H1 (cell line): ENCODE data around the gene ZNF316.

ENCODE experiments used
- EP300 ChIP-seq, 2 experiments: IDR thresholded peaks; 1 replicate in 1 of 2; 2 replicates in 1 of 2; pipeline ENCODE4 v1.6.1; 2011 to 2012; ENCODE audit warnings: low read depth in 2 of 2, low read length in 2 of 2, mild to moderate bottlenecking in 2 of 2, borderline replicate concordance in 1 of 2, inconsistent platforms in 1 of 2, moderate library complexity in 1 of 2
- EZH2 ChIP-seq: fragments of 200-600 bp; sonication (generic); IDR thresholded peaks from 2 replicates; pipeline ENCODE4 v1.7.1; 2012; ENCODE audit warnings: low read depth, mild to moderate bottlenecking, moderate library complexity, low read length, inconsistent platforms; ENCODE audit not compliant: severe bottlenecking
- GTF2F1 ChIP-seq: IDR thresholded peaks from 2 replicates; pipeline ENCODE4 v1.6.1; 2012; ENCODE audit warnings: low read depth, low read length, improper control_type of control experiment, borderline replicate concordance
- POLR2A ChIP-seq, 2 experiments: IDR thresholded peaks; 1 replicate in 1 of 2; 2 replicates in 1 of 2; pipeline ENCODE4 v1.6.1; 2011; ENCODE audit warnings: low read depth in 2 of 2, low read length in 2 of 2, mild to moderate bottlenecking in 2 of 2; ENCODE audit errors: control extremely low read depth in 1 of 2
- POLR2AphosphoS5 ChIP-seq: IDR thresholded peaks from 2 replicates; pipeline ENCODE4 v1.6.1; 2011; ENCODE audit warnings: low read depth, low read length
- TF ChIP-seq, protein P1 (sequence below), 3 experiments: IDR thresholded peaks; 1 replicate in 2 of 3; 2 replicates in 1 of 3; pipeline versions ENCODE4 v1.5.1 to v1.6.1; 2011; ENCODE audit warnings: low read length in 3 of 3, mild to moderate bottlenecking in 3 of 3, inconsistent platforms in 2 of 3, low read depth in 1 of 3, moderate library complexity in 1 of 3; ENCODE audit not compliant: insufficient read depth in 1 of 3; ENCODE audit errors: control extremely low read depth in 1 of 3

DNA sequence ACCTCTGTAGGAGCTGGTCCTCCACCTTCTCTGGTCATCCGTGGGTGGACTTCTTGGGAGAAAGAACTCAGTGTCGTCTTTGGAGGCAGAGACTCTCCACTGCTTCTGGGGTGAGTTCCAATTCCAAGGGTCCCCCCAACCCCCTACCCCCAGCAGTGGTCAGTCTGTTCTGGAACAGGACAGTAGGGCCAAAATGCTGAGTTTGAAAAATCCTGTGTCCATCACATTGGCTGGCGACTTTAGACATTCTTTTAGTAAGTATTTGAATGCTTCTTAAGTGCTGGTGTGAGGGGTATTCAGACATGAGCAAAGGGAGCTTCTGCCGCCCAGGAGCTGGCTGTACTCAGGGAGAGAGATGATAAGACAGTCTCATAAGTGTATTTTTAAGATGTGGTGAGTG lies 1.9 kb downstream of the ZNF316 start:
- TF ChIP-seq POLR2AphosphoS5 (no peak), EZH2 (no peak), EP300 (IDR thresholded peaks at IDR 0.05; ENCODE audit: borderline replicate concordance in 1 of 2, low read depth in 2 of 2, low read length in 2 of 2) (no peak), POLR2A (IDR thresholded peaks at IDR 0.05; ENCODE audit: control extremely low read depth in 1 of 2, low read depth in 2 of 2, low read length in 2 of 2) (no peak), GTF2F1 (no peak)
- TF ChIP-seq, protein P1, sequence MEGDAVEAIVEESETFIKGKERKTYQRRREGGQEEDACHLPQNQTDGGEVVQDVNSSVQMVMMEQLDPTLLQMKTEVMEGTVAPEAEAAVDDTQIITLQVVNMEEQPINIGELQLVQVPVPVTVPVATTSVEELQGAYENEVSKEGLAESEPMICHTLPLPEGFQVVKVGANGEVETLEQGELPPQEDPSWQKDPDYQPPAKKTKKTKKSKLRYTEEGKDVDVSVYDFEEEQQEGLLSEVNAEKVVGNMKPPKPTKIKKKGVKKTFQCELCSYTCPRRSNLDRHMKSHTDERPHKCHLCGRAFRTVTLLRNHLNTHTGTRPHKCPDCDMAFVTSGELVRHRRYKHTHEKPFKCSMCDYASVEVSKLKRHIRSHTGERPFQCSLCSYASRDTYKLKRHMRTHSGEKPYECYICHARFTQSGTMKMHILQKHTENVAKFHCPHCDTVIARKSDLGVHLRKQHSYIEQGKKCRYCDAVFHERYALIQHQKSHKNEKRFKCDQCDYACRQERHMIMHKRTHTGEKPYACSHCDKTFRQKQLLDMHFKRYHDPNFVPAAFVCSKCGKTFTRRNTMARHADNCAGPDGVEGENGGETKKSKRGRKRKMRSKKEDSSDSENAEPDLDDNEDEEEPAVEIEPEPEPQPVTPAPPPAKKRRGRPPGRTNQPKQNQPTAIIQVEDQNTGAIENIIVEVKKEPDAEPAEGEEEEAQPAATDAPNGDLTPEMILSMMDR (IDR thresholded peaks at IDR 0.05; ENCODE audit: control extremely low read depth in 1 of 3, insufficient read depth in 1 of 3, low read depth in 1 of 3, low read length in 3 of 3): no peak
